ENCODE measurements around the gene CUL9.

CUL9 gene

DNA sequence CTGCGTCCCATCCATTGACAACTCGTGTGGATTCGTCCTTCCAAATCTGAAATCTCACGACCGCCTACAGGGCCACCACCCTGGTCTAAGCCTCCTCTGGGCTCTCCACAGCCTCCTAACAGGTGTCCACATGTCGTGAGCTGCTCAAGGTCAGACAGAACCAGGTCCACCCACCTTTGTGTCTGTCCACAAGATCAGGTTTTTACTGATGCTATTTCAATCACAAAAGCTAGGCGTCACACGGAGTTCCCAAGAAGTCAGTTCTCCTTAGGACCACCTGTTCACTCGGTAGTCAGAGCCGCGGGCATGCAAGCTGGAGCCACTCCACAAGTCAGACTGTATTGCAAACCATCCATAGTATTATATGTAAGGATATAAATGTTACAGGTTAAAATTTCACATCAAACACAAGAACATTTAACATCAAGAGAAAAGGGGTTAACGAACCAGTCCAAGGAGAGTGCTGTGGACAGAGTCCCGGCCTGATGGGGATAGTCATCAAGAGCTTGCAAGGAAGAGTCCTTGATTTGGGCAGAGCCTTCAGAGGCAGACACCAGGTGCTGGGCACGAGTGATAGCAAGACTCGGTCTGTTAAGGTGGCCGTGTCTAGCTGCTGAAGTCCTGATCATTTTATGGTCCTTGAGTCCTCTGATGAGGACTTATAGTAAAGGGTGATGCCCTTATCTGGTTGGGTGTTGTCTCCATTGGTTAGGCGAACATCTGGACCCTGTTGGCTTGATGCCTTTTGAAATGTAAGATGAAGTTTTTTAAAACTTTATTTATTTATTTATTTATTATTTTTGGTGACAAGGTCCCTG lies 48.0 kb downstream of the CUL9 start:
- no peak for DNase-seq (ENCODE audit: low spot score)

DNA sequence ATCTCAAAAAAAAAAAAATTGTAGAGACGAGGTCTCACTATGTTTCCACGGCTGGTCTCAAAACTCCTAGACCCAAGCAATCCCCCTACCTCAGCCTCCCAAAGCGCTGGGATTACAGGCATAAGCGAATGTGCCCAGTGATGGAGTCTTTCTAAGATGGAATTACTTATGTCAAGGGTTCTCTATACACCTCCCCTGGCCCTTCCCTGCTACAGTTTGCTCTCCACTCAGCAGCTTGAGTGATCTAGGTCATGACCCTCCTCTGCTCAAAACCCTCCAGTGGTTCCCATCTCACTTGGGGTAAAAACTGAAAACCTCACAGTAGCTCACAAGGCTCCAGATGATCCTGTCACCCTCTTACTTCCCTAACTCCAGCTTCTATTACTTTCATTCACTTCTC lies 49.1 kb downstream of the CUL9 start:
- no peak for DNase-seq (ENCODE audit: low spot score)

DNA sequence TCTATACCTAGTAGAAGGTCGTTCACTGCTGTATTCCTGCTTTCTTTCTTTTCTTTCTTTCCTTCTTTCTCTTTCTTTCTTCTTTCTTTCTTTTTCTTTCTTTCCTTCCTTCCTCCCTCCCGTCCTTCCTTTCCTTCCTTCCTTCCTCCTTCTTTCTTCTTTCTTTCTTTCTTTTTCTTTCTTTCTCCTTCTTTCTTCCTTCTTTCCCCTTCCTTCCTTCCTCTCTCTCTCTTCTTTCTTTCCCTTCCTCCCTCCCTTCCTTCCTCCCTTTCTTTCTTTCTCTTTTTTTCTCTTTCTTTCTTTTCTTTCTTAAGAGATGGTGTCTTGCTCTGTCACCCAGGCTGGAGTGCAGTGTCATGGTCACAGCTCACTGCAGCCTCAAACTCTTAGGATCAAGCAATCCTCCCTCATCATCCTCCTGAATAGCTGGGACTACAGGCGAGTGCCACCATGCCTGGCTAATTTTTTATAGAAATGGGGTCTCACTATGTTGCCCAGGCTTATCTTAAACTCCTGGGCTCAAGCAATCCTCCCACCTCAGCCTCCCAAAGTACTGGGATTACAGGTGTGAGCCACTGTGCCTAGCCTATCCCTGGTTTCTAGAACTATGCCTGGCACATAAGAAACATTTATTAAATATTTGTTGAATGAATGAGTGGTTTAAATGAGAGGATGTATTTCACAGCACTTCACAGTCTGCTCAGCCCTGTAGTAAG lies 49.9 kb downstream of the CUL9 start:
- DNase-seq (ENCODE audit: low spot score) = no peak

DNA sequence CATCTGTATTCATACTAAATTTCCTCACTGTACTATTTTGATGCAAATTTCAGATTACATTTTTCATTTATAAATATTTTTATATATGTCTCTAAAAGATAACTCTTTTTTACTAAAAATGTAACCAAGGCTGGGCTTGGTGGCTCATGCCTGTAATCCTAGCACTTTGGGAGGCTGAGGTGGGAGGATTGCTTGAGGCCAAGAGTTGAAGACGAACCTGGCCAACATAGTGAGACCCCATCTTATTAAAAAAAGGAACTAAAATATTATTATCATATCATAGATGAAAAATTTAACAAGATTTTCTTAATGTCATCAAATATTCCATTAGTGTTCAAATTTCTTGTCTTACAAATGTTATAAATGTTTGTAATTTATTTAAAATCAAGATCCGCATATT lies 53.8 kb downstream of the CUL9 start:
- no peak for DNase-seq (ENCODE audit: low spot score)

DNA sequence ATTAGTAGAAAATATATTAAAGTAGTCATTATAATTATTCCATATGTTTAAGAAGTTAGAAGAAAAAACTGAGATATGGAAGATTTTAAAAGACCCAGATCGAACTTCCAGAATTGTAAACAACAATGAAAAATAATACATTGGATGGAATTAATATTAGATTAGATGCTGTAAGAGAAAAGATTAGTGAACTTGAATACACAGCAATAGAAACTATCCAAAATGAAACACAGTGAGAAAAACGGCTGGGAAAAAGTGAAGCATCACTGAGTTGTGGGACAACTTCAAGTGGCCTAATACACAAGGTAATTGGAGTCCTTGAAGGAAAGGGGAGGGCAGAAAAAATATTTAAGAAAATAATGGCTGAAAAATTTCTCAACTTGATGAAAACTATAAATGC lies 57.1 kb downstream of the CUL9 start:
- no peak for DNase-seq (ENCODE audit: low spot score)

DNA sequence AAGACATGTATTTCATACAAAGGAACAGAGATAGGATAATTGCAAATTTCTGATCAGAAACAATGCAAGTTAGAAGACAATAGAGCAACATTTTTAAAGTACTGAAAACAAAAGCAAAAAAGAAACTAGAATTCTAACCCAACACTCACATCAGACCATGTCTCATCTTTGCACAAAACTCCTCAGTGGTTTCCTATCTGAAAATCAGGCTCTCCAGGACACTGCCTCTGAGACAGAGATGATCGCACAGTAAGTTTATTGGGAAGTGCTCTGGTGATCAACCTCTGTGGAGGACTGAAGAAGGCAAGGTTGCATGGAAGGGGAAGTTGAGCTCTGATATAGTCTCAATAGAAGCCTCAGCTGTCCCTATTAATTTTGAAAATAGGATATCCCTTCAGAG lies 59.0 kb downstream of the CUL9 start:
- no peak for DNase-seq (ENCODE audit: low spot score)

DNA sequence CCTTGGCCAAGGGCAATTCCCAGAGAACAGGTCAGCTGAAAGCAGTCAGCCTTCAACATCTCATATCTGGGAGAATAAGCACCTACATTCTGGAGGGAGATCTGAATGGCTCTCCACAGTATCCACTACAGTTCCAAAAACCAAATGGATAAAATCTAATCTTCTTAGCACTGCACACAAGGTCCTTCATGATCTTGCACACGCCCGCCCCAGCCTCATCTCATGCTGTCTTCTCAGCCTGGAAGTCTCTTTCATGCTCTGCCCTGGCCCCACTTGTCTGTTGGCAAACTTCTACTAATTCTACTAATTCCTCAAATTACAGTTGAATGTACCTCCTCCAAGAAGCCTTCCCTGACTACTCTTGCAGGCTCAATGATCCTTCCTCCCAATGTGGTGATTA lies 59.5 kb downstream of the CUL9 start:
- DNase-seq (ENCODE audit: low spot score) = no peak

DNA sequence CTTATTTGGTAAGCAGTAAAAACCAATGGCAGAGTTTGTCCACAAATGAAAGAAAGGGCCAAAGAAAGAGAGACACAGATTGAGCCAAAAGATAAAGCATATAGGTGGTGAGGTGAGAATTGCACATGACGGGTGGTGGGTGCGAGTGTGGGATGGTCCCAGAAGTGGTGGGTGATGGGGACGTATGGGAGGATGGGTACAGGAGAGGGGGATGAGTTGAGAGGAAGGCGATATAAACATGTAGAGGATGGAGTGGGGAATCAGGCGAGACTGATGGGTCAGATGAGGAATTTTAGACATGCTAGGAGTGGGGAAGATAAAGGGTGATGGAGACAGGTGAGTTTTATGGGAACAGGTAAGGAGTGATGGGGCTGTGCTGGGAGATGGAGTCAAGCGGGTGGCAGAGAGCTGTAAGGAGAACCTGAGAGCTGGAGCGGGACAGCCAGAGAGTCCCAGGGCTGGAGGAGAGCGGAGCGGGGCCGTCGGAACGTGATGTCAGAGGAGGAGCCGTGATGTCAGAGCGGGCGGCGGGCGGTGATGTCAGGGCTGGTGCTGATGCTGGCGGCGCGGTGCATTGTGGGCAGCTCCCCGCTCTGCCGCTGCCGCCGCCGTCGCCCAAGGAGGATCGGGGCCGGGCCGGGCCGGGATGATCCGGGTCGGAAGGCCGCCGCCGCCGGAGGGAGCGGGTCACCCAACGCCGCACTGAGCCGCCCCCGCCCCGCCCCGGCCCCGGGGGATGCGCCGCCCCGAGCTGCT lies 61.1 kb downstream of the CUL9 start, which contains the start of gene TTBK1:
Gene TTBK1, plus strand, starts transcription at position 574 of the 756 bp plus-strand sequence. CDS start 3,180 bp downstream, outside the sequence.
- no peak for DNase-seq (ENCODE audit: low spot score)

DNA sequence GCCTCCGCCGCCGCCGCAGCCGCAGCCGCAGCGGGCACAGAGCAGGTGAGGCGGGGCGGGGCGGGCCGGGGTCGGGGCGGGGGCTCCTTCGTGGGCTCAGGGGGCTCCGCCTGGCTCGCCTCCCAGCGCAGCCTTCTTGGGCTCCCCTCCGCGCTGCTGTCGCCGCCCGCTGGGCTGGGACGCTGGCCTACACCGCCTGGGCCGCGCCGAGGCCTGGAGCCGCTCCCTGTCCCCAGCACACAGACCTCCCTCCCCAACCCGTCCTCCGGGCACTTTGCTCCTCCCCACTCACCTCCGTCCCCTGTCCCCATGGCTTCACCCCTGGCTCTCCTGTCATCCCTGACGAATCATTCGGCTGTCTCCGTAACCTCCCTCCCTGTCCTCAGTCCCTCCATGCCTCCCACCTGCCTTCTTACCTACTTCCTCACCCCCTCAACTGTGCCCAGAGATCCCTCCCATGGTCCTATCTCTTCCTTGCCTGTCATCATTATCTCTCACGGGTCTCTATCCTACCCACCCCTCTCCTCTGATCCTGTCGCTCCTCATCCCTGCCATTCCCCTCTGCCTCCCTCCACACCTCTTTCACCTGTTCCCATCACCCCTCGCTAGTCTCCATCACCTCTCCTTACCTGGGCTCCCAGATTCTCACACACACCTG lies 61.8 kb downstream of the CUL9 start:
- no peak for DNase-seq (ENCODE audit: low spot score)

DNA sequence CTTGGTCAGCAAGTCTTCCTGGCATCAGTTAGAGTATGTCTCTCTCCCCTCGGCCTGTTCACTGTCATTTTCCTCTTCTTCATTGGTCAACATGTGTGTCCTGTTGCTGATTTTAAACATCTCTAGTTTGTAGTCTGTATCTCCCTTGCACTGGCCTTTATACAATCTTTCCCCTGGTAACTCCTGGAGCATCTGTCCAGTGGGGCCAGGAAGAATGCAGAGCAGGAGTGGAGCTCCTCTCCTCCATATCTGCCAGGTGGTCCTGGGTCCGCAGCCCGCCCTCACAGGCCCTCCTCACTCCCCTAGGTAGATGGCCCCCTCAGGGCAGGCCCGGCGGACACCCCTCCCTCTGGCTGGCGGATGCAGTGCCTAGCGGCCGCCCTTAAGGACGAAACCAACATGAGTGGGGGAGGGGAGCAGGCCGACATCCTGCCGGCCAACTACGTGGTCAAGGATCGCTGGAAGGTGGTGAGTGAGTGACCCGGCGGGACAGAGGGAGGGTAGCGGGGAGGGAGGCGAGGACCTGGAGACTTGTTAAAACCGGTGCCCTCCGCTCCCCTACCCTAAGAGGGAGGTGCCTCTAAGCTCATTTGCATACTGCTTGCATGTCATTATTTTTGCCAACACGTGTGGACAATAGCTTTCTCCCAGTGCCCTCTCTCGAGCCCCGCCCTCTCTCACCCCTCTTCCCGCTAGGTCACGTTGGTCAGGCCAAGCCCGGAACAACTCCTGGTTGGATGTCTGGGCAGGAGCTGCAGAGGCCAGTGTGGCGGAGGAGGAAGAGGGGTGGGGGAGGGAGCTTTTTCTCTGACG lies 64.5 kb downstream of the CUL9 start:
- no peak for DNase-seq (ENCODE audit: low spot score)

DNA sequence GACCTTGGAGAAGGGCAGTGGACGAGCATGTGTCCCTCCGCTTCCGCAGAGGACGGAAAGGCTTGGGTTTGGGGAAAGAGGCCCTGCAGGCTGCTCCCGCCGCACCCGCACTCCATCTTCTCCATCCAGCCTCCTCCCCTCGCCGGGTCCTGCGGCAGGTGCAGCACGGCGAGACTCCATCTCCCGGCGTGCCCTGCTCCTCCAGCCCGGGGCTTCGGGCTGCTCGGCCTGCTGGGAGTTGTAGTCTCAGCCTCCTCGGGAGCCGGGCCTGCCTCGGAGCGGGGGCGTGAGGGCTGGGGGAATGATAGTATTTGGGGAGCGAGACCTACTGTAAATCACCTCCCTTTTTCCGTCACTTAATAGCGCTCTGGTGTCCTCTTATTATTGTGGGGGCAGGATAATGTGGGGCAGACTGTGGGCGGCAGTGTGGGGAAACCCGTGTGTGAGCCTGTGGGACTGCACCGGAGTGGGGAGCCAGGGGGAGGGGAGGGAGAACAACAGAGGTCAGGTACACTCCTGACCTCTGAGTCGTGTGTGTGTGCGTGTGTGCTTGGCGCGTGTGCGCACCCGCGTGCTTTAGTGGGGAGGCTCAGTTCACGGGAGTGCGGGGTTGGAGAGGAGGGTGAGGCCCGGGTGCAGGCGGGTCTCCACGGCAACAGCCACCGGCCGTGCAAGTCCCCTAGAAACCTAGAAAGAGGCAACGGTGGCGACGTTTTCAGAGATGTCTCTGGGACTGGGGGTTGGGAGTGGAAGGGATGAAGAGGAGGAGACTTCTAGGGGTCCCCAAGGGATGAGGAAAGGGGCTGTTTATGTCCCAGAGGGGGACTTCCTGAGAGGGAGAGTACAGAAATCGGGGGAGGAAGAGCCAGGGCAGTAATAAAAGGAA lies 65.4 kb downstream of the CUL9 start:
- DNase-seq (ENCODE audit: low spot score) = peak; percentile 91

DNA sequence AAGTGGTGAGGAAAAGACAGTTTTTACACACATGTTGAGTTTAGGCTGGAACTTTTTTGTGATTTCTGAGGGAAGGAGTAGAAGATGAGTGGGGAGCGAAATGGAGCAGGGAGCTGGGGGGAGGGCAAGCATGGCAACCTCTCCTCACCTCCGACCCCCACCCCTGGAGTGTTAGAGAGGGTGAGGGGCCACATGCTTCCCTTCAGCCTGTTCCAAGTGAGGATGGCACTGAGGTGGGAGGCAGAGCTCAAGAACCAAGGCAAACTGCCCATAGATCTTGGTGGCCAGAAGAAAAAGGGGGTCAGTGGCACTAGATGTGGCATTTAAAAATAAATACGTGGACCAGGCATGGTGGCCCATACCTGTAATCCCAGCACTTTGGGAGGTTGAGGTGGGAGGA lies 66.1 kb downstream of the CUL9 start:
- no peak for DNase-seq (ENCODE audit: low spot score)

DNA sequence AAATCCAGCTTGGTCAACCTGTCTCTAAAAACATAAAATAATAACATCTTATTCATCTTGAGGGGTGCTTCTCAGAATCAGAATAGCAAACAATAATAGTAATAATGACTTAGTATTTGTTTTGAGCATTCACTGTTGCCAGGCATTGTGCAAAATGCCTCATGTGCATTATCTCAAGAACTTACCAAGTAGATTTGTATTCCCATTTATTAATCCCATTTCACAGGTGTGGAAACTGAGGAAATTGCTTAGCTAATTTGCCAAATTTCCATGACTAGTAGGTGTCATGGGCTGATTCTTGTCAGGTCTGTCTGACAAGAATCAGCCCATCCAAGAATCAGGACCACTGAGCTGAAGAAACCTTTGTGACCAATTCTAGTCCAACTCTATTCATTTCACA lies 66.8 kb downstream of the CUL9 start:
- no peak for DNase-seq (ENCODE audit: low spot score)

DNA sequence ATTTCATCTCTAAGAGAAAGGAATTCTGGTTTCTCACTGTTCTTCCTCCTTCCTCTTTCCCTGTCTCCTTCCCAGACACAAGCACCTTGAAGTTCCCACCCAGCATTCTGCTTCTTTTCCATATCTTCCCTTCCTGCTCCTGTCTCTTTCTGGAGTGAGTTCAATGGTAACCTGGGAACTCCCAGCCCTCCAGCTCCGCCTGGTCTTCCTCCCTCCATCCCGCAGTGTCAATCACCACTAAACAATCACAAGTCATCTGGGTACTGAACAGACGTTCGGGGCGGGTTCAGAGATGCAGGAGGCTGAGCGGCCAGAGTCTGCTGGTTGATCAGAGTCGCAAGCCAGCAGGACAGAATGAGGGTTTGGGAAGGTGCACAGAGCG lies 69.0 kb downstream of the CUL9 start:
- no peak for DNase-seq (ENCODE audit: low spot score)

DNA sequence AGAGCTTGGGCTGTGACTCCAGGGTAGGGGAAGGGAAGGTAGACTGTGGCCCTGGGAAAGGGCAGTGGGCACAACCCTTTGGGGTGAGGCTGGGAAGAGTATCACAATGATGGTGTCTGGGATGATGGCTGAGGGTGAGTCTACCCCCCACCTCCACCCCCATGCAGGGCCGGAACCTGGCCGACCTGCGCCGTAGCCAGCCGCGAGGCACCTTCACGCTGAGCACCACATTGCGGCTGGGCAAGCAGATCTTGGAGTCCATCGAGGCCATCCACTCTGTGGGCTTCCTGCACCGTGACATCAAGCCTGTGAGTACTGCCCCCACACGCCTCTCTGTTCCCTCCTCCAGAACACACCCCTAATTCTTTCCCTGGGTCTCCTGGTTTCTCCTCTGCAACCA lies 71.4 kb downstream of the CUL9 start:
- no peak for DNase-seq (ENCODE audit: low spot score)

DNA sequence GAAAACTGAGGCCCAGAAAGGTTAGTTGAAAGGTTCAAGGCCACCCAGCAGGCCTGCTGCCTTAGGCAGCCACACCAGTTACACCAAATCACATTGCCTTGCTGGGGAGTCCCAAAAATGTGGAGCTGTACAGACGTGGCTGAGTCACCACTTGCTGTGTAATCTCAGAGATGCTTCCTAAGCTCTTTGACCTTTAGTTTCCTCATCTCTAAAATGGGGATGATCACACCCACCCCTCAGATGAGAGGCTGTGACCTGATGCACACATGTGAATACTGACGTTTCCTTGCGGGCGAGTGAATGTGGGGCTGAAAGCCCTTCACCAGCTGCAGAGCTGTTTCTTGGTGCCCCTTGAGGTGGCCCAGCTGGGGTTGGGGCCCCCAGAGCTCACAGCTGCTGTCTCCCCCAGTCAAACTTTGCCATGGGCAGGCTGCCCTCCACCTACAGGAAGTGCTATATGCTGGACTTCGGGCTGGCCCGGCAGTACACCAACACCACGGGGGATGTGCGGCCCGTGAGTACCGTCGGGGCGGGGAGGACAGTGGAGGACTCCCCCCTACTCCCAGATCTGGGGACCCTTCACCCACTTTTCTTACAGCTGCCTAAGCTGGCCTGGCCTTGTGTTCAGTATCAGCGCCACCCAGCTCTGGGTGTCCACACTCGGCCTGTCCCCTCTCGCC lies 72.3 kb downstream of the CUL9 start:
- peak; percentile 57 for DNase-seq (ENCODE audit: low spot score)

DNA sequence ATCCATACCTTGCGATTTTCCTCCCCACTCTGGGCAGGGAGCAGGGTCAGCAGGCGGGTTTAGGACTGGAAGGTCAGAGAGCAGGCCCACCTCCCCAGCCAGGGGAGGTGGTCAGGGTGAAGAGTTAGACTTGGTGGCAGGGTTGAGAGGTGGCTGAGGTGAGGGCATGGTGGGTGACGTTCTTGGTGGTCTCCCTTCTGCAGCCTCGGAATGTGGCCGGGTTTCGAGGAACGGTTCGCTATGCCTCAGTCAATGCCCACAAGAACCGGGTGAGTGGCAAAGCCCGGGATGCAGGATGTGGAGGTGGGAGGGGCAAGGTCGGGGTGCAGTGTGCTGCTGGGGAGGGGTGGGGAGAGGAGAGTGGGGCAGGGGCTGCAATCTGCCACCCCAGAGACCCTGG lies 72.8 kb downstream of the CUL9 start:
- DNase-seq (ENCODE audit: low spot score) = no peak

DNA sequence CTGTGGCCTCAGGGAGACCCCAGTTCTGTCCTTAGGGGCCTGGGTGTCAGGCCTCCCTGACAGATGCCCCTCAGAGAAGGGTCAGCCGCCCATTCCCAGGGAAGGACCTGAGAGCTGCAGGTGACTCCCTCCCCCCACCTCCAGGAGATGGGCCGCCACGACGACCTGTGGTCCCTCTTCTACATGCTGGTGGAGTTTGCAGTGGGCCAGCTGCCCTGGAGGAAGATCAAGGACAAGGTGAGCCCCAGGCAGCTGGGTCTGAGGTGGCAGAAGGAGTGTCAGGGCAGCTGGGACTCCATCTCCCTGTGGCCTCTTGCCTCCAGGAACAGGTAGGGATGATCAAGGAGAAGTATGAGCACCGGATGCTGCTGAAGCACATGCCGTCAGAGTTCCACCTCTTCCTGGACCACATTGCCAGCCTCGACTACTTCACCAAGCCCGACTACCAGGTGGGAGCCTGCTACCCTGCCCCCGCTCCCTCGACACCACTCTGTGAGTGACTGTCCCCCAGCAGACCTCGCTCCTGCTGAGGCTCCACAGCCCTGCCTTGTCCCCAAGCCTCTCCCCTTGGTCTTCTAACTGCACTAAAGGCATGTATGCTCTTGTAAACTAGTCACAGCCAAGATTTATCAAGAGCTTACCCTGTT lies 73.5 kb downstream of the CUL9 start:
- DNase-seq (ENCODE audit: low spot score) = no peak

DNA sequence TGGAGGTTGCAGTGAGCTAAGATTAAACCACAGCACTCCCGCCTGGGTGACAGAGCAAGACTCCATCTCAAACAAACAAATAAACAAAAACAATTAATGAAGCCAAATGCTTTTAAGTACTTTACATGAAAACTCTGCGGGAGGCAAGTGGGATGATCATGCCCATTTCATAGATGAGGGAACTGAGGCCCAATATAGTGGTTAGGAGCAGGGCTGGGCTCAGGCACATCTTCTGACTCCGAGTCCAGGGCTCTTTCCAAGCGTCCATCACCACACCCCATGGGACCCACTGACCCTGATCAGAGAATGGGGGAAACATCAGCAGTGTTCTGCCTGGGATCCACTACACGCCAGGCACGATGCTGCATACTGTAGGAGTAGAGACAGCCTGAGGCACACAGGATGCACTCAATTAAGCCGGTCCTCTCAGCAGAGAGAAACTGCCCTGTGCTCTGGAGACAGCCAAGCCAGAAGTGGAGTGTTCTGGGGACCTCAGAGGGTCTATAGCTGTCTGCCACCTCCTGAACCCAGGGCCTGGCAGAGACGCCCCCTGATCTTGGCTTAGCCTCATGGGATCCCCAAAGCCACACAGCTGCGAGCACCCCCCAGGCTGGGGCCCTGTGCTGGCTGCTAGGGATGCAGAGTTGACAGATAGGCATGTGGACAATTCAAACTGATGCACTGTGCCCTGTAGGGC lies 74.8 kb downstream of the CUL9 start:
- no peak for DNase-seq (ENCODE audit: low spot score)

Data from AG20443 (cell line).